Measurements from ENCODE around the gene EEIG2.
"Not testable (repeated sequence)": the region's sequence is repeated elsewhere in the genome, so short reads cannot be mapped to it uniquely, and the experiment has no call there.

The EEIG2 gene

GRCh38 chr1:108559215-108560186 lies at the start of gene EEIG2:
Gene EEIG2 (plus strand): TSS chr1:108560100. CDS start chr1:108560429, 329 bp downstream.
- DNase-seq = peak; percentile 92 to 93

- DNase-seq = no peak
Measured at GRCh38 chr1:108511764-108512163, 48.1 kb upstream of the EEIG2 start.

- peak; percentile 3 to 57 for DNase-seq
Measured at GRCh38 chr1:108512239-108513043, 47.5 kb upstream of the EEIG2 start.

- DNase-seq = no peak
Measured at GRCh38 chr1:108513044-108513415, 46.9 kb upstream of the EEIG2 start.

GRCh38 chr1:108513914-108514313 lies 46.0 kb upstream of the EEIG2 start:
- DNase-seq = not testable (repeated sequence)

GRCh38 chr1:108517301-108517897 lies 42.5 kb upstream of the EEIG2 start:
- DNase-seq = not testable (repeated sequence)

GRCh38 chr1:108521990-108522393 lies 37.9 kb upstream of the EEIG2 start:
- no peak for DNase-seq

- DNase-seq = no peak
Measured at GRCh38 chr1:108523829-108524228, 36.1 kb upstream of the EEIG2 start.

- DNase-seq = no peak
Measured at GRCh38 chr1:108524676-108525075, 35.2 kb upstream of the EEIG2 start.

GRCh38 chr1:108527135-108527534 lies 32.8 kb upstream of the EEIG2 start:
- DNase-seq = no peak

GRCh38 chr1:108527837-108528236 lies 32.1 kb upstream of the EEIG2 start:
- no peak for DNase-seq

GRCh38 chr1:108531444-108531843 lies 28.5 kb upstream of the EEIG2 start:
- DNase-seq = no peak

- DNase-seq = no peak
Measured at GRCh38 chr1:108532730-108533129, 27.2 kb upstream of the EEIG2 start.

GRCh38 chr1:108533351-108534083 lies 26.4 kb upstream of the EEIG2 start:
- no peak for DNase-seq

GRCh38 chr1:108534759-108535158 lies 25.1 kb upstream of the EEIG2 start:
- no peak for DNase-seq

GRCh38 chr1:108535315-108535897 lies 24.5 kb upstream of the EEIG2 start:
- not testable (repeated sequence) for DNase-seq

GRCh38 chr1:108536021-108536420 lies 23.9 kb upstream of the EEIG2 start:
- not testable (repeated sequence) for DNase-seq

GRCh38 chr1:108536791-108537190 lies 23.1 kb upstream of the EEIG2 start:
- not testable (repeated sequence) for DNase-seq

- no peak for DNase-seq
Measured at GRCh38 chr1:108537976-108538375, 21.9 kb upstream of the EEIG2 start.

GRCh38 chr1:108540977-108541376 lies 18.9 kb upstream of the EEIG2 start:
- no peak for DNase-seq

GRCh38 chr1:108541861-108542260 lies 18.0 kb upstream of the EEIG2 start:
- DNase-seq = no peak

GRCh38 chr1:108547493-108547892 lies 12.4 kb upstream of the EEIG2 start:
- DNase-seq = not testable (repeated sequence)
